Neural cell (in vitro differentiated cells): ENCODE measurements around the gene PRDM2. TPM values are rescaled to one million over a fixed set of nuclear protein-coding genes. Genes with fewer than 3 reads are reported as not detected.

Source experiments
- H2AFZ ChIP-seq: fragments of 200-600, 300-800 bp; sonication (generic), shearing (Covaris generic); 2 replicates; pipeline ENCODE4 v1.6.0; 2014; ENCODE audit warnings: low read depth, mild to moderate bottlenecking, antibody characterized with exemption, low read length, moderate library complexity
- H3F3A ChIP-seq: fragments of 200-600 bp; shearing (Covaris generic); 2 replicates; pipeline ENCODE4 v1.6.1; 2016; ENCODE audit warnings: mild to moderate bottlenecking, moderate library complexity, mixed read lengths, antibody characterized with exemption, low read length; ENCODE audit not compliant: insufficient read depth, poor library complexity, severe bottlenecking
- H3K27ac ChIP-seq: fragments of 200-600, 300-800 bp; sonication (generic), shearing (Covaris generic); 2 replicates; pipeline ENCODE4 v1.5.1; 2014; ENCODE audit warnings: mild to moderate bottlenecking, low read length, moderate library complexity
- H3K27me3 ChIP-seq: fragments of 300-800, 200-600 bp; sonication (generic), shearing (Covaris generic); 2 replicates; pipeline ENCODE4 v1.6.0; 2014; ENCODE audit warnings: mild to moderate bottlenecking, low read depth, low read length, moderate library complexity; ENCODE audit not compliant: insufficient read depth
- H3K36me3 ChIP-seq: fragments of 300-800, 200-600 bp; sonication (generic), shearing (Covaris generic); 2 replicates; pipeline ENCODE4 v1.5.1; 2014; ENCODE audit warnings: mild to moderate bottlenecking, antibody characterized with exemption, low read length, moderate library complexity; ENCODE audit not compliant: insufficient read depth
- H3K4me2 ChIP-seq: fragments of 300-800, 200-600 bp; sonication (generic), shearing (Covaris generic); 2 replicates; pipeline ENCODE4 v1.6.0; 2014; ENCODE audit warnings: mild to moderate bottlenecking, low read length
- H3K4me3 ChIP-seq: fragments of 300-800, 200-600 bp; sonication (generic), shearing (Covaris generic); 2 replicates; pipeline ENCODE4 v1.5.1; 2014; ENCODE audit warnings: mild to moderate bottlenecking, low read length, moderate library complexity
- H3K79me2 ChIP-seq: fragments of 200-600 bp; shearing (Covaris generic); replicated peaks from 2 replicates; pipeline ENCODE4 v1.6.0; 2014; ENCODE audit warnings: mild to moderate bottlenecking, low read length, moderate library complexity; ENCODE audit not compliant: insufficient read depth
- H3K9ac ChIP-seq: fragments of 300-800, 200-600 bp; sonication (generic), shearing (Covaris generic); 2 replicates; pipeline ENCODE4 v1.6.1; 2016; ENCODE audit warnings: mild to moderate bottlenecking, low read length, mixed read lengths
- H3K9me2 ChIP-seq: fragments of 200-600 bp; shearing (Covaris generic); 2 replicates; pipeline ENCODE4 v1.6.1; 2016; ENCODE audit warnings: mild to moderate bottlenecking, low read length, mixed read lengths; ENCODE audit not compliant: insufficient read depth
- H3K9me3 ChIP-seq: fragments of 200-600, 300-800 bp; sonication (generic), shearing (Covaris generic); 2 replicates; pipeline ENCODE4 v1.6.1; 2016; ENCODE audit warnings: mild to moderate bottlenecking, mixed run types, low read length, moderate library complexity, mixed read lengths
- H4K20me1 ChIP-seq: fragments of 200-600 bp; shearing (Covaris generic); 2 replicates; pipeline ENCODE4 v1.6.1; 2016; ENCODE audit warnings: mild to moderate bottlenecking, mixed run types; ENCODE audit not compliant: insufficient read depth
- CTCF ChIP-seq: fragments of 450-650 bp; IDR thresholded peaks from 2 replicates; pipeline ENCODE4 v1.5.1; 2014; ENCODE audit warnings: antibody characterized with exemption, mild to moderate bottlenecking, moderate library complexity; ENCODE audit not compliant: poor library complexity, severe bottlenecking
- EP300 ChIP-seq: fragments of 450-650 bp; conservative IDR thresholded peaks from 2 replicates; pipeline ENCODE4 v1.6.1; 2014; ENCODE audit warnings: antibody characterized with exemption, mild to moderate bottlenecking, moderate library complexity; ENCODE audit not compliant: poor library complexity, severe bottlenecking
- EZH2 ChIP-seq: fragments of 200-600, 300-800 bp; shearing (Covaris generic), sonication (generic); IDR thresholded peaks from 2 replicates; pipeline ENCODE4 v1.6.1; 2014; ENCODE audit warnings: antibody characterized with exemption, low read length, borderline replicate concordance, mild to moderate bottlenecking; ENCODE audit not compliant: insufficient read depth, poor library complexity, severe bottlenecking
- MXI1 ChIP-seq: fragments of 450-650 bp; conservative IDR thresholded peaks from 2 replicates; pipeline ENCODE4 v1.6.1; 2014; ENCODE audit warnings: antibody characterized with exemption, mild to moderate bottlenecking; ENCODE audit not compliant: poor library complexity, severe bottlenecking
- POLR2AphosphoS5 ChIP-seq: IDR thresholded peaks from 2 replicates; pipeline ENCODE4 v1.6.1; 2012
- RAD21 ChIP-seq: fragments of 450-650 bp; conservative IDR thresholded peaks from 2 replicates; pipeline ENCODE4 v1.6.1; 2014; ENCODE audit warnings: antibody characterized with exemption, mild to moderate bottlenecking, moderate library complexity
- REST ChIP-seq: IDR thresholded peaks from 2 replicates; pipeline ENCODE4 v1.6.1; 2012; ENCODE audit warnings: borderline replicate concordance
- SMC3 ChIP-seq: fragments of 450-650 bp; conservative IDR thresholded peaks from 2 replicates; pipeline ENCODE4 v1.6.1; 2014; ENCODE audit warnings: antibody characterized with exemption, mild to moderate bottlenecking, moderate library complexity; ENCODE audit not compliant: poor library complexity
- TAF1 ChIP-seq: IDR thresholded peaks from 2 replicates; pipeline ENCODE4 v1.6.1; 2012; ENCODE audit warnings: low read depth
- polyA plus RNA-seq: library from polyadenylated mRNA; depleted of rRNA; stranded (reverse); fragments of >200 nt; gene quantifications from 2 replicates; pipeline ENCODE4 v1.2.3, GENCODE V29; 2014

The PRDM2 gene
- polyA plus RNA-seq, 1 donor from 2014 or later = 10.7 TPM

GRCh38 chr1:13794231-13795187 lies 94.5 kb downstream of the PRDM2 start:
- Histone ChIP-seq H3K9ac (no peak overlapping the region), H3K27ac (no peak overlapping the region)
- no peak for TF ChIP-seq RAD21
- no peak for TF ChIP-seq MXI1
- no peak for TF ChIP-seq SMC3
- no peak for TF ChIP-seq EZH2
- TF ChIP-seq REST = no peak
- TF ChIP-seq POLR2AphosphoS5 = no peak
- no peak for TF ChIP-seq TAF1
- no peak for TF ChIP-seq CTCF
- TF ChIP-seq EP300 = no peak

GRCh38 chr1:13797397-13797796 lies 97.4 kb downstream of the PRDM2 start:
- H3K79me2 ChIP-seq = no peaks in the 10 kb centered on the region
- H3F3A ChIP-seq = no peaks in the 10 kb centered on the region
- no peaks in the 10 kb centered on the region for H3K36me3 ChIP-seq
- no peak overlapping the region for H3K4me2 ChIP-seq
- H3K4me3 ChIP-seq = no peak overlapping the region
- no peaks in the 10 kb centered on the region for H4K20me1 ChIP-seq
- H2AFZ ChIP-seq = no peak overlapping the region
- no peaks in the 10 kb centered on the region for H3K9me3 ChIP-seq
- no peak for TF ChIP-seq CTCF
- TF ChIP-seq EZH2 = no peak
- no peak for TF ChIP-seq EP300
- TF ChIP-seq REST = no peak
- TF ChIP-seq MXI1 = no peak
- TF ChIP-seq RAD21 = no peak
- TF ChIP-seq SMC3 = no peak
- TF ChIP-seq POLR2AphosphoS5 = no peak
- no peak for TF ChIP-seq TAF1
- no peak overlapping the region for H3K9ac ChIP-seq
- no peaks in the 10 kb centered on the region for H3K27me3 ChIP-seq
- H3K27ac ChIP-seq = no peak overlapping the region
- no peaks in the 10 kb centered on the region for H3K9me2 ChIP-seq

More at GRCh38 chr1:13794231-13795187, 94.5 kb downstream of the PRDM2 start:
- Histone ChIP-seq H3K9me3 (no peaks in the 10 kb centered on the region), H3K4me2 (no peak overlapping the region), H2AFZ (no peak overlapping the region), H3K27me3 (no peaks in the 10 kb centered on the region), H3K79me2 (peaks cover 4% of the 10 kb centered on the region), H3K9me2 (no peaks in the 10 kb centered on the region), H4K20me1 (no peaks in the 10 kb centered on the region), H3K4me3 (no peak overlapping the region), H3K36me3 (no peaks in the 10 kb centered on the region), H3F3A (no peaks in the 10 kb centered on the region)
